ENCODE data around the gene AIRE.
A peak's percentile ranks its signal among the peaks of the same experiment; 100 is the strongest.
"Not testable (repeated sequence)": the region's sequence is repeated elsewhere in the genome, so short reads cannot be mapped to it uniquely, and the experiment has no call there.

AIRE gene

GRCh38 chr21:44291936-44292811, 6.5 kb downstream of the AIRE start:
- no peak for DNase-seq

- no peak for DNase-seq
Observed at GRCh38 chr21:44292812-44293195, 7.1 kb downstream of the AIRE start.

GRCh38 chr21:44293551-44294231, 8.0 kb downstream of the AIRE start:
- DNase-seq, result peak; percentile 54

DNA sequence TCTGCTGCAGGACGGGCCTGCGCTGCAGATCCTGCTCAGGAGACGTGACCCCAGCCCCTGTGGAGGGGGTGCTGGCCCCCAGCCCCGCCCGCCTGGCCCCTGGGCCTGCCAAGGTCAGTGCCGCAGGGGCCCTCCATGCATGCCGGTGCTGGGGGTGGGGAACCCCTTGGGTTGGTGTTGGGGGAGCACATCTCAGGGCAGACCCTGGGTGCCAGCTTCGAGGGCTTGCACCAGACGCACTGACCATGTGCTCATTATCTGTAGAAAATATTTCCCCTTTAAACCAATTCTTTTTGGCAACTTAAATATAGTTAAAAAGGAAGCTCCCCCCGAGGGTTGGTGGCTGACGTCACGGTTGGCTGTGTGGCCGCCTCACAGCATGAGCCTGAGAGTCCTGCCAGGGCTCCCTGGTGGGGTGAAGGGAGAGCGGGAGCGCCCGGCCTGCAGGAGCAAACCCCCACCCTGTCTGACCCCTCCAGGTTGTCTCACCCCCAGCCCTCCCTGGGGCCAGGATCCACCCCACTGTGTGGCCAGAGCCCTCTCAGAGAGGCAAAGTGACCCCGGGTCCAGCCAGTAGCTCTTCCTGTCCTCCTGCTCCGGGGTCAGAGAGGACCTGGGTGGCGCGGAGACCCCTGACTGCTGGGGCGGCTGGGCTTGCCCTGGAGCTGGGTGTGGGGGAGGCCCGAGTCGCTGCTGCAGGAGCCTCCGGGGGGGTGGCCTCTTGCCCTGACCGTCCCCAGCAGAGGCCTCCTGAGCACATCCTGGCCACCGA, 8.9 kb downstream of the AIRE start:
- DNase-seq, result peak; percentile 35

DNA sequence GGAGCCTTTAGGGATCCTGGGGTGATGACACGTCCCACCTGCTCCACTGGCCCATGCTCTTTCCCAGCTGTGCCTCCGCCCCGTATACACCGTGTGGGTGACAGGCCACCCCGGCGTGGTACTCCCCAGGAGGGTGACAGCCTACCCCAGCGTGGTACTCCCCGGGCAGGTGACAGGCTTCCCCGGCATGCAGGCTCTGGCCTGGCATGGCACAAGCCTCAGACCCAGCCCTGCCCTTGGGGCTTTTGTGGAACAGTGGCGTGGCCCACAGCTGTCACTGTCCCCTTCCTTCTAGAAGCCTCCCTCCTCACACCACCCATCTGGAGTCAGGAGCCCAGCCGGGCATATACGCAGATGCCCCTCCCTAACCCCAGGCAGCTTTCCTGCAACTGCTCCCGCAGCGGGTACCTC, 9.5 kb downstream of the AIRE start:
- no peak for DNase-seq

GRCh38 chr21:44295646-44296045, 10.0 kb downstream of the AIRE start:
- no peak for DNase-seq

DNA sequence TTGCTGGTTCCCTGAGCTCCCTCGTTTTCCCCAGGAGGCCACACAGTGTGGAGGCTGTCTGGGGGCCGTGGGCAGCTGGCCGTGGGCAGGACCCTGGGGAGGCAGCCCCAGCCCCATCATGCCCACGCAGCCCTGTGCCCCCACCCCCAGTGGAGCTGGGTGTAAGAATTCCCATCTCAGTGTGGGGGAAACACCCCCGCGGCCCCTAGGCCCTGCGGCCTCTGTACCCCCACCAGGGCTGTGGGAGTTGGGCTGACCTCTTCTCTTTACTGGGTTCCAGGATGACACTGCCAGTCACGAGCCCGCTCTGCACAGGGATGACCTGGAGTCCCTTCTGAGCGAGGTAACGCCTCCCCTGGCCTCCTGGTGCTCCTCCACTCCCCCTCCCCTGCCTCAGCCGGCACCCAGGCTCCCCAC, 10.4 kb downstream of the AIRE start:
- DNase-seq, result no peak

- no peak for DNase-seq
Observed at GRCh38 chr21:44296916-44297315, 11.2 kb downstream of the AIRE start.

GRCh38 chr21:44297525-44298290, 12.0 kb downstream of the AIRE start:
- peak; percentile 78 for DNase-seq

DNA sequence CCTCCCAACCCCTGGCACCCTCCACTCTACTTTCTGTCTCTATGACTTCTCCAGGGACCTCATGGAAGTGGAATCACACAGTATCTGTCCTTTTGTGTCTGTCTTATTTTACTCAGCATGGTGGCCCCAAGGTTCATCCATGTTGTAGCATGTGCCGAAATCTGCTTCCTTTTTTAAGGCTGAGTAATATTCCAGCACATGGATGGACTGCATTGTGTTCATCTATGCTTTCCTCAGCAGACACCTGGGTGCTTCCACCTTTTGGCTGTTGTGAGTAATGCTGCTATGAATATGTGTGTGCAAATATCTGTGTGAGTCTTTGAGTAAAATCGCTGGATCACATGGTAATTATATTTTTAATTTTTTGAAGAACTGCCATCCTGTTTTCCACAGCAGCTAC, 12.6 kb downstream of the AIRE start:
- no peak for DNase-seq

DNA sequence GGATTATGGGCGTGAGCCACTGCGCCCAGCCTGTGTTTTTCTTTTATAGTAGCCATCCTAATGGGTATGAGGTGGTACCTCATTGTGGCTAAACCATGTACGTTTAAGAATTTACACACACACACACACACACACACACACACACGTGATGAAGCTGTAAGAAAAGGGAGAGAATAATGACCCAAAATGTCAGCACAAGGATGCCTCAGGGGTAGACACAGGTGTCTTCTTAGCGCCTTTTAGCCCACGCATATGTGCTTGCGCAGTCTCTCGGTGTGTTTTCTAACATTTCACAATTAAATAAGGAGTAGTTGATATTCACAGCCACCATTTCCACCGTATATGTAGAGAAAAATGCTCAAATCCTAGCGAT, 13.4 kb downstream of the AIRE start:
- DNase-seq, result no peak

- peak; percentile 69 for DNase-seq
Observed at GRCh38 chr21:44299458-44300261, 14.0 kb downstream of the AIRE start, which contains the start of gene PFKL. Gene PFKL, plus strand, starts transcription at chr21:44300053. Its CDS starts 53 bp downstream, at chr21:44300106.

- DNase-seq, result peak; percentile 69
Observed at GRCh38 chr21:44300262-44300959, 14.7 kb downstream of the AIRE start.

- no peak for DNase-seq
Observed at GRCh38 chr21:44301141-44301540, 15.5 kb downstream of the AIRE start.

DNA sequence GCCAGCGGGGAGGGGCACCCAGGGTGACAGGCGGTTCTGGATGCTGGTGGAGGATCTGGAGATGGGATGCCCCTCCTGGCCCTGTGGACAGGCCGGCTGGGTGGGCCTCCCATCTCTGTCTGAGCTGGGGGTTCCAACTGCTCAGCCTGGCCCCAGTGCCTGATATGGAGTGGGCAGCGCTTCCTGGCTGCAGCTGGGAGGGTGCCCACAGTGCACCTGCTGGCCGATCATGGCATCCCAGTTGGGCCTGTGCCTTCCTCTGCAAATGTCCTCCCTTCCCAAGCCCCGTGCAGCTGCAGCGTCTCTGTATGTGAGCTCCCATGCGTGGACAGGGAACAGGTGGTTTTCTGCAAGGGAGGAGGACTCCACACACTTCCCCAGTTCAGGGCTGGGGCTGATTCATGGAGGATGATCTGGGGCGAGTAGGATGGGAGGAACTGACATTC, 16.3 kb downstream of the AIRE start:
- no peak for DNase-seq

DNA sequence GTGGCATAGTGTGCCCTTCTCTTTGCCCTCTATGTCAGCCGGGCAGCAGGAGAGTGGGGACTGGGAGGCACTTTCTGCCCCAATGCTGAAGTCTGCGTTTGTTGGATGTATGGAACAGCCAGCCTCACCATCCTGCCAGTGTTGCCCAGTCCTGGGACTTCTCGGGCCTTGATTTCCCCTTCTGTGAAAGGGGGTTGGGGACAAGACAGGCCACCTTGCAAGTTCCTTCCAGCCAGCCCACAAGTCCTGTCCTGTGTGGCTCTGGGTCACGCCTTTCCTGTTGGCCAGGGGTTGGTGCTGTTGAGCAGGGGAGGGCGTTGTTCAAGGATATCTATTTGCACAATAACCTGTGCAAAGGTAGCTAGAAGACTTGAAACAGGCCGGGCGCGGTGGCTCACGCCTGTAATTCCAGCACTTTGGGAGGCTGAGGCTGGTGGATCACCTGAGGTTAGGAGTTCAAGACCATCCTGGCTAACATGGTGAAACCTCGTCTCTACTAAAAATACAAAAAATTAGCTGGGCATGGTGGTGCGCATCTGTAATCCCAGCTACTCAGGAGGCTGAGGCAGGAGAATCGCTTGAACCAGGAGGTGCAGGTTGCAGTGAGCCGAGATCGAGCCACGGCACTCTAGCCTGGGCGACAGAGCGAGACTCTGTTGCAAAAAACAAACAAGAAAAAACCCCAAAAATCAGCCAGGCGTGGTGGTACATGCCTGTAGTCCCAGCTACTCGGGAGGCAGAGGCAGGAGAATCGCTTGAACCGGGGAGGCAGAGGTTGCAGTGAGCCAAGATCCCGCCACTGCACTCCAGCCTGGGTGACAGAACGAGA, 17.1 kb downstream of the AIRE start:
- not testable (repeated sequence) for DNase-seq

- DNase-seq, result no peak
Observed at GRCh38 chr21:44303490-44303981, 17.9 kb downstream of the AIRE start.

DNA sequence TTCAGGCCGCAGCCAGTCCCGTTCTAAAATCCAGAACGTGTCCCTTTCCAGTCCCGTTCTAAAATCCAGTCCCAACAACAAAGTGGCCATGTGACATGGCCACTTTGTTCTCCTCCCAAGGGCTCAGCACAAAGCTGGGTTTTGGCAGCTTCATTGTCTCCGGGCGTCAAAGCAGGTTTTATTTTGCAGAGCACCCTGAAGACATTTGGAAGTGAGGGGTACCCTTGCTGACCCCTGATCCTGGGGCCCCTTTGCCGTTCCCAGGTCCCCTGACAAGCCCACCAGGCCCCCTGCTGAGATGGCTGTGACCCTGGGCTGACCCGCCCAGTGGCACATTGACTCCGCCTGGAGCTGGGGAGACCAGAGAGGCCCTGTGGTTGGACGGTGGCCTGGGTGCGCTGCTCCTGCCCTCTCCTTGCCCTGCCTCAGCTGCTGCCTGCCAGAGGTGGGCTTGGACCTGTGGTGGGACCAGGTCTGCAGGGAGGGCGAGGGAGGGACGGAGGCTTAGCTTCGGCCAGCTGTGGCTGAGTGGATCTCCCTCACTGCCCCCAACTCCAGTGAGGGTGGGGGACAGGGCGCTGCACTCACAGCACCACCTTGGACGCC, 18.4 kb downstream of the AIRE start:
- no peak for DNase-seq

DNA sequence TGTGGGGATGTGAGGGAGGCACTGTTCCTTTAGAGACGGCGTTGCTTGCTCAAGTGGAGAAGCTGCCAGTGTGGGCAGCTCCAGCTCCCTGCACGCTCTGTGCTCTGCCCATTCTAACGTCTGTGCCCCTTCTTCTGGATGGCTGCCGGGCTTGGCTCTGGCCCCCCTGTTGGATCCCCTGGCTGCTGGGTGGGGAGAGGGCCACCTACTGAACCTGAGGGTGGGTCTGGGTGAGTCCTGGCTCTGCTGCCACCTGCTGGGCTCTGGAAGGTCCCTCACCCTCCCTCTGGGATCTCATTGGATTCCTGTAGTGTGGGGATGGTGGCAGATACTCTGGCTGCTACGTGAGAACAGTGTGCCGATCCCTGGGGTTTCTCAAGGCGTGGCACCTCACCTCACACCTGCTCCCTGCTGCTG, 19.2 kb downstream of the AIRE start:
- DNase-seq, result peak; percentile 59
